ENCODE results near the gene PANX3.

The PANX3 gene

GRCh38 chr11:124643605-124644425, 32.6 kb downstream of the PANX3 start:
- TF ChIP-seq CTCF (conservative IDR thresholded peaks at IDR 0.05) (no peak), ZFX (IDR thresholded peaks at IDR 0.05) (no peak)
- no peak overlapping the region for H3K27ac ChIP-seq

GRCh38 chr11:124644426-124645280, 33.4 kb downstream of the PANX3 start:
- no peak overlapping the region for H3K27ac ChIP-seq
- TF ChIP-seq ZFX (IDR thresholded peaks at IDR 0.05) (no peak), CTCF (conservative IDR thresholded peaks at IDR 0.05) (peak; percentile 96)

- no peak for TF ChIP-seq ZFX (IDR thresholded peaks at IDR 0.05)
- no peak for TF ChIP-seq CTCF (conservative IDR thresholded peaks at IDR 0.05)
Measured at GRCh38 chr11:124646148-124646547, 34.9 kb downstream of the PANX3 start.

GRCh38 chr11:124648610-124649009, 37.4 kb downstream of the PANX3 start:
- H3K27ac ChIP-seq, result no peak overlapping the region
- no peak for TF ChIP-seq CTCF (conservative IDR thresholded peaks at IDR 0.05)
- TF ChIP-seq ZFX (IDR thresholded peaks at IDR 0.05), result no peak

More at GRCh38 chr11:124646148-124646547, 34.9 kb downstream of the PANX3 start:
- no peak overlapping the region for H3K27ac ChIP-seq

GRCh38 chr11:124656774-124657630, 45.8 kb downstream of the PANX3 start:
- TF ChIP-seq CTCF (conservative IDR thresholded peaks at IDR 0.05), result no peak
- no peak for TF ChIP-seq ZFX (IDR thresholded peaks at IDR 0.05)
- peak overlapping the region; percentile 76 for H3K27ac ChIP-seq

- TF ChIP-seq ZFX (IDR thresholded peaks at IDR 0.05) (no peak), CTCF (conservative IDR thresholded peaks at IDR 0.05) (no peak)
Measured at GRCh38 chr11:124657904-124658303, 46.7 kb downstream of the PANX3 start.

More at GRCh38 chr11:124657904-124658303, 46.7 kb downstream of the PANX3 start:
- H3K27ac ChIP-seq, result no peak overlapping the region; the same call in 1 of the 2 replicates

Measured in C4-2B (cell line).